GM12891 (cell line): ENCODE data around the gene DPM2.

Experiments
- DNase-seq: peaks from one replicate; pipeline ENCODE4 v3.0.0; 2011; ENCODE audit warnings: low spot score; ENCODE audit not compliant: insufficient read length
- FAIRE-seq: peaks from 2 replicates; lab custom pipeline; 2011; peaks lifted over from hg19 to GRCh38; lab: Jason Lieb, UNC
- PAX5 ChIP-seq: IDR thresholded peaks from 2 replicates; pipeline ENCODE4 v1.6.1; 2011; ENCODE audit warnings: low read length, moderate library complexity, mild to moderate bottlenecking; ENCODE audit not compliant: insufficient read depth, severe bottlenecking
- POLR2A ChIP-seq: IDR thresholded peaks from 2 replicates; pipeline ENCODE4 v1.6.1; 2011; ENCODE audit warnings: low read depth, low read length, control low read depth
- POLR2AphosphoS5 ChIP-seq: IDR thresholded peaks from 2 replicates; pipeline ENCODE4 v1.6.1; 2011; ENCODE audit warnings: low read depth, low read length, control low read depth
- POU2F2 ChIP-seq: IDR thresholded peaks from 2 replicates; pipeline ENCODE4 v1.6.1; 2011; ENCODE audit warnings: low read depth, mild to moderate bottlenecking, control low read depth, low read length, moderate library complexity
- SPI1 ChIP-seq: IDR thresholded peaks from 2 replicates; pipeline ENCODE4 v1.6.1; 2011; ENCODE audit warnings: low read depth, low read length, control low read depth
- TAF1 ChIP-seq: IDR thresholded peaks from 2 replicates; pipeline ENCODE4 v1.6.1; 2011; ENCODE audit warnings: low read depth, low read length, control low read depth

Gene DPM2

DNA sequence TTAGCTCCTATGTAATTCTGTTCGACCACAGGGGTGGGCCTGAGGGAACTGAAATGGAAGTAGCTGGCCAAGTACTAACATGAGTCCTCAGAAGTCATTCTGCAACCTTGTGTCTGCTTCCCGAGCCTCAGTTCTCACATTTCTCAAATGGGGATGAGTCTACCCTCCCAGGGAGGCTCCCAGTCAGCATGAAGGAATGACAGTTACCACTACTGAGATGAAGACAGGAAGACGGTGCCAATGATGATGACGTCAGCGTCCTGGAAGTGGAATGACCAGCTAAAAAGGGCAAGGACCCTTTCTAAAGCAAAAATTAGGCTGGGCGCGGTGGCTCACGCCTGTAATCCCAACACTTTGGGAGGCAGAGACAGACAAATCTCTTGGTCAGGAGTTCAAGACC is 13.9 kb downstream of the DPM2 start:
- FAIRE-seq (no peak), DNase-seq (no peak)
- TF ChIP-seq PAX5: no peak
- no peak for TF ChIP-seq POLR2A

DNA sequence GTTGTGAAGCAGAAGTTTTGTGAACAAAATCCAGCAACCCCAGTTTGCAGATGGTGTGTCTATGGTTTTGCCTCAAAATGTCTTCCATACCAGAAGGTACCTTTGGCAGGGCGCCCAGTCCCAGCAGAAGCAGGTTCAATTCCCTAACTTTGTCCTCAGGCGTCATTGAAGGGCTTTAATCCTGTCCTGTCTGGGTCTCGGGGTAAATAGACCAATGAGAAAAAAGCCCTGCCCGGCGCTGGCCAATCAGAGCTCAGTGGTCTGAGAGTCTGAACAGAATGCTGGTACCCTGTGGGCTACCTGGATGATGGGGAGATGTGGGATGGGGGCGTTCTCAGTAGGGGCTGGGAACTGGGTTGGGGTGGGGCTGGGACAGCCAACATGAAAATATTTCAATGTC is 14.6 kb downstream of the DPM2 start:
- DNase-seq (no peak), FAIRE-seq (no peak)
- TF ChIP-seq SPI1 (no peak), POLR2AphosphoS5 (no peak), POLR2A (no peak), POU2F2 (no peak), PAX5 (no peak), TAF1 (no peak)

DNA sequence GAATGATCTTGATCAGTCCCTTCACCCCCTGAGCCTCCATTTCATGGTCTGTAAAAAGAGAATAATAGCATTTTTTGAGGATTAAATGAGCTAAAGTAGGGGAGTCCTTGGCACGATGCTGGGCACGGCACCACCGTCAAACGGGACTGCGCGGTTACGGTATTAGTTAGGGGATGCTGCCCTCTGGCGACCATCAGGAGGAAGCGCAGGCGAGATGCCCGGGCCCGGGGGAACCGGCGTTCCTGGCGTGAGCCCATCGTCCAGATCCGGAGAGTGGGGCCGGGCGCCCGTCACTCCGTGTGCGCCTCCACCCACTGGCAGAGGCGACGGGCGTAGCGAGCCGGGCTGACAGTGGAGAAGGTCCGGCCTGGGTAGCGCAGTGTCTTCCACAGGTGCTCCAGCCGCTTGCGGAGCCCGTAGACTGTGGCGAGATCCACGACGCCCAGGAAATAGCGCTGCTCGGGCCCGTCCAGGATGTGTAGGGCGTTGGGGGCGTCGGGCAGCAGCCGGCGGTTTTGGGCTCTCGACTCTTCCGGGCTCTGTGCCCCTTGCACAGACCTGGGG is 16.0 kb downstream of the DPM2 start:
- peak; percentile 93 for FAIRE-seq

GRCh38 chr9:127920794-127921193 is 16.9 kb downstream of the DPM2 start:
- DNase-seq: no peak
- no peak for FAIRE-seq
- TF ChIP-seq POLR2A (no peak), PAX5 (no peak), POU2F2 (no peak), POLR2AphosphoS5 (no peak), TAF1 (no peak), SPI1 (no peak)

More for the DNA sequence above, 16.0 kb downstream of the DPM2 start:
- DNase-seq: peak; percentile 83
- TF ChIP-seq POU2F2 (0 out of 2 replicates have a peak, but pooled peaks have one; percentile 33), POLR2AphosphoS5 (no peak), POLR2A (no peak), SPI1 (no peak), TAF1 (no peak), PAX5 (no peak)

- no peak for DNase-seq
- no peak for FAIRE-seq
- no peak for TF ChIP-seq PAX5
- no peak for TF ChIP-seq TAF1
- TF ChIP-seq POLR2AphosphoS5: no peak
- no peak for TF ChIP-seq SPI1
- no peak for TF ChIP-seq POLR2A
- no peak for TF ChIP-seq POU2F2
These were observed 18.3 kb downstream of the DPM2 start for GRCh38 chr9:127919253-127919815.

DNA sequence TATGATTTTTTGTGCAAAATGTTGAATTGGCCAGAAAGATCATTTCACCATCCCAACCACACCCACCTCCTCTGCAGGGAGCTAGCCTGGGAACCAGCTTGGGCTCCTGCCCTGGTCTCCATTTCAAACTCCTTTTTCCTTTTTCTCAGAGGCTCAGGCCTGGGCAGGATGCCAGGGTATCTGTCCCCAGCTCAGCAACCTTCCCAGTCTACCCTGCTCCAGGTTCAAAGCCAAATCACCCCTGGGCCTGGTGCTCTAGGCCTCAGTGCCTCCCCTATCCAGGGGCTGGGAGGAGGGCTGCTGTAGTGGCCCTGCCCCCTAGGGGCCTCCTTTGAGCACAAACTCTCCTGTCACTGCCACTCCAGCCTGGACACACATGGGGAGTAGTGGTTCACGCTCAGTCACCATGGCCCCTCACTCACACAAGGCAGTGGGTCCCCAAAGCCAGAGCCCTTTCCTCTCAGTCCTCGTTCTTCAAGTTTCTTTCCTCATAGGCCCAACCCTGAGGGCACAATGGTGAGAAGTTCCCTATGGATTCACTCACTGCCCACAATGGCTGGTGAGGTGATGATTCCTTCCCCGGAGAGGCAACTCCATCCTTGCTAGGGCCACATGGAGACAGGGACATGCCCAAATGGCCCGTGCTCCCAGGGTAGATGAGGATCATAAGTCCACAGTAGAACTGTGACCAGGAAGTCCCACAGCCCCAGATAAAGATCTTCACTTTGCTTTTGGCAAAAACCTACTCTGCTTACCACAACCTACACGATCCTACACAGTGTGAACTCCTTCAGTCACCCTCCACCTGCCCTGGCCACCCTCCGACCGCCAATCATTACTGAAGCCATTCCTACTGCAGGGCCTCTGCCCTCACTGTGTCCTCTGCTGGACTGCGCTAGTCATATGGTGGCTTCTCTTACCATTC is 19.2 kb downstream of the DPM2 start:
- DNase-seq (no peak), FAIRE-seq (no peak)
- TF ChIP-seq PAX5 (no peak), POLR2A (no peak), POLR2AphosphoS5 (no peak), POU2F2 (no peak), TAF1 (no peak), SPI1 (no peak)

GRCh38 chr9:127917603-127918002 is 20.1 kb downstream of the DPM2 start:
- no peak for TF ChIP-seq PAX5
- peak; percentile 82 for TF ChIP-seq SPI1
- no peak for TF ChIP-seq POLR2A
- no peak for TF ChIP-seq TAF1
- no peak for TF ChIP-seq POLR2AphosphoS5
- no peak for TF ChIP-seq POU2F2
- no peak for FAIRE-seq
- DNase-seq: no peak

GRCh38 chr9:127916720-127917581 is 20.7 kb downstream of the DPM2 start, which contains the start of gene ST6GALNAC4:
Gene ST6GALNAC4 (minus strand): TSS chr9:127917041. CDS start chr9:127916419, 622 bp downstream.
- TF ChIP-seq POU2F2 (no peak), POLR2A (peak; percentile 74), POLR2AphosphoS5 (peak; percentile 72), TAF1 (peak; percentile 47; the same call in 1 of the 2 replicates), SPI1 (no peak), PAX5 (no peak)
- FAIRE-seq (peak; percentile 95), DNase-seq (peak; percentile 96)
